SK-MEL-5 (cell line): ENCODE measurements around the gene COQ4. TPM values are rescaled to one million over a fixed set of nuclear protein-coding genes. Genes with fewer than 3 reads are reported as not detected.
"Not testable (repeated sequence)": the region's sequence is repeated elsewhere in the genome, so short reads cannot be mapped to it uniquely, and the experiment has no call there.

Source experiments
- DNase-seq: peaks from one replicate; pipeline ENCODE4 v3.0.0-alpha.2; 2016; ENCODE audit warnings: low read depth, low spot score
- in situ Hi-C: cut with HindIII; loops from 2 replicates; pipeline ENCODE4 v1.10.0; 2016; ENCODE audit warnings: low sequenced_read_pairs, high pct_unique_total_duplicates, low pct_unique_long_range_greater_than_20kb
- polyA plus RNA-seq, 2 experiments: library from polyadenylated mRNA; depleted of rRNA; stranded (reverse); fragments of >200 nt; gene quantifications; 2 replicates each; pipeline ENCODE4 v1.2.3, GENCODE V29; 2015
- total RNA-seq: library from RNA; depleted of rRNA; stranded (reverse); fragments of >200 nt; shearing (Covaris generic); gene quantifications from 2 replicates; pipeline ENCODE4 v1.2.3, GENCODE V29; 2014; rRNA removed

COQ4 gene
- total RNA-seq = 31.5 and 38.6 TPM in 2 replicates
- polyA plus RNA-seq (2015; cell fraction: cytosol; rRNA removed) = 45.2 and 50.8 TPM in 2 replicates
- 127 and 129 TPM in 2 replicates for polyA plus RNA-seq (2015; cell fraction: nucleus; rRNA removed)

DNA sequence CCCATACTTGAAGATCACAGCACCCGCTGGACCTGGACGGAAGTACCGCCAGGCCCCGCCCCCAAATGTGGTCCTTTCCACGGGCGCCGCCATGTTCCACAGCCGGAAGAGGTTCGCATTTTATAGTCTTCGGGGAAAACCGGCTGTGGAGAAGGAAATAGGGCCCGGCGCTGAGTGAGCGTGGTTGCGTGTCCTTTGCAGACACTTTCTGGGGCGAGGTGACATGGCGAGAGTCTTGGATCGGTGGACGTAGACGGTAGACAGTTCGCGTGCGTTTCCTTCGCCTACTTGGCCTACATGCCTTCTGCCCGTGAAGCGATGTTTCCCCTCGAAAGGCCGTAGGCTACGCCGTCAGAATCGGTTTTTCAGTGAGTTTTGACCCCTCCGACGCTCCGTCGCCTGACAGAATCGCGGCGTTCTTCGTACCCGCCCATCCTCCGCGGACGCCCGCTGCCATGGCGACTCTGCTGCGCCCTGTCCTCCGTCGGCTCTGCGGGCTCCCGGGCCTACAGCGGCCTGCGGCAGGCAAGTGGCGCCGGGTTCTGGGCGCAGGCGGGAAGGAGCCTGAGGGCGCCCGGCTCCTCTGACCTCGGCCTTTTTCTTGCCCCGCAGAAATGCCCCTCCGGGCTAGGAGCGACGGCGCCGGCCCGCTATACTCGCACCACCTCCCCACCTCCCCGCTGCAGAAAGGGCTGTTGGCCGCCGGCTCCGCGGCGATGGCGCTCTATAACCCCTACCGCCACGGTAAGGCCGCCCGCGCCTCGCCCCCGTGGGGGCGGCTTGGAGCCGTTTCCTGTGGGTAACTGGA lies at the start of gene COQ4, which contains the start of gene TRUB2:
Gene COQ4 (plus strand): TSS at position 436 of the 808 bp plus-strand sequence. CDS start 20 bp downstream, at position 456.
Gene TRUB2 (minus strand): TSS at position 44 of the 808 bp plus-strand sequence. CDS start 39 bp downstream, at position 5.
- in situ Hi-C loops = no loop called here
- peak; percentile 95 for DNase-seq

DNA sequence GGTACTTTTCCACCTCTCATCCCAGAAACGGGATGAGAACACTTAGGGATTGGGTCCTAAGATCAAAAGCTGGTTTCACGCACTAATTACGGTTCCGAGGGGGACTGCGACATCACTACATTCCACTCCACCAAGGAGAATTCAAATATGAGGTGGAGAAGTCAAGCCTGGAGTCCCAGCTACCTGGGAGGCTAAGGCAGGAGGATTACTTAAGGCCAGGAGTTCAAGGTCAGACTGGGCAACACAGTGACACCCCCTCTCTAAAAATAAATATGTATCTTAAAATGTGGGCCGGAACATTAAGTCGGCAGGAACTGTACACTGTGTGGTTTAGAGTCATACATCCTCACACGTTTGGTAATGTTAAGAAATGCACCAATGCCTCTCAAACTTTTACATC lies 48.4 kb upstream of the COQ4 start:
- no peak for DNase-seq
- in situ Hi-C loops = no loop called here

GRCh38 chr9:128275198-128276007 lies 47.2 kb upstream of the COQ4 start, which contains the start of gene GOLGA2:
TSS of gene GOLGA2 (minus strand) at chr9:128276007. CDS start at chr9:128275976, 31 bp downstream.
- peak; percentile 42 for DNase-seq
- in situ Hi-C loops = no loop called here

- in situ Hi-C loops = no loop called here
These were observed 46.5 kb upstream of the COQ4 start, which contains the start of gene SWI5 for GRCh38 chr9:128276008-128276573. TSS of gene SWI5 (plus strand) at chr9:128276276.

GRCh38 chr9:128276574-128277270 lies 45.9 kb upstream of the COQ4 start:
- peak; percentile 11 for DNase-seq
- in situ Hi-C loops = no loop called here

More at GRCh38 chr9:128276008-128276573, 46.5 kb upstream of the COQ4 start, which contains the start of gene SWI5:
- DNase-seq = peak; percentile 99

DNA sequence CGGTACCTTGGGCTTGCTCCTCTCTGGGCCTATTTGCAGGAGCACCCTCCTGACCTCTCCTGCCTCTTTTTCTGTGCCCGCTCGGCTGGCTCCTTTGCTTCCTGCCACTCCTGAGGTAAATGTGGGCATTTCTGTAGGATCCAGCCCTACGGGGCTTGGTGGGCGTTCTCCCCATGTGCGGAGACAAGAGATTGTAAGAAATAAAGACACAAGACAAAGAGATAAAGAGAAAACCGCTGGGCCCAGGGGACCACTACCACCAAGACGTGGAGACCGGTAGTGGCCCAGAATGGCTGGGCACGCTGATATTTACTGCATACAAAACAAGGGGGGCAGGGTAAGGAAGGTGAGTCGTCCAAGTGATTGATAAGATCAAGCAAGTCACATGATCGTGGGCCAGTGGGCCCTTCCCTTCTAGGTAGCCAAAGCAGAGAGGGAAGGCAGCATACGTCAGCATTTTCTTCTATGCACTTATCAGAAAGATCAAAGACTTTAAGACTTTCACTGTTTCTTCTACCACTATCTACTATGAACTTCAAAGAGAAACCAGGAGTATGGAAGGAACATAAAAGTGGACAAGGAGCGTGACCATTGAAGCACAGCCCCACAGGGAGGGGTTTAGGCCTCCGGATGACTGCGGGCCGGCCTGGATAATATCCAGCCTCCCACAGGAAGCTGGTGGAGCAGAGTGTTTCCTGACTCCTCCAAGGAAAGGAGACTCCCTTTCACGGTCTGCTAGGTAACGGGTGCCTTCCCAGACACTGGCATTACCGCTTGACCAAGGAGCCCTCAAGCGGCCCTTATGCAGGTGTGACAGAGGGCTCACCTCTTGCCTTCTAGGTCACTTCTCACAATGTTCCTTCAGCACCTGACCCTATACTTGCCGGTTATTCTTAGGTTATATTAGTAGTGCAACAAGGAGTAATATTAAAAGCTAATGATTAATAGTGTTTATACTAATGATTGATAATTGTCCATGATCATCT lies 43.3 kb upstream of the COQ4 start:
- DNase-seq, in situ Hi-C loops: not testable (repeated sequence)

DNA sequence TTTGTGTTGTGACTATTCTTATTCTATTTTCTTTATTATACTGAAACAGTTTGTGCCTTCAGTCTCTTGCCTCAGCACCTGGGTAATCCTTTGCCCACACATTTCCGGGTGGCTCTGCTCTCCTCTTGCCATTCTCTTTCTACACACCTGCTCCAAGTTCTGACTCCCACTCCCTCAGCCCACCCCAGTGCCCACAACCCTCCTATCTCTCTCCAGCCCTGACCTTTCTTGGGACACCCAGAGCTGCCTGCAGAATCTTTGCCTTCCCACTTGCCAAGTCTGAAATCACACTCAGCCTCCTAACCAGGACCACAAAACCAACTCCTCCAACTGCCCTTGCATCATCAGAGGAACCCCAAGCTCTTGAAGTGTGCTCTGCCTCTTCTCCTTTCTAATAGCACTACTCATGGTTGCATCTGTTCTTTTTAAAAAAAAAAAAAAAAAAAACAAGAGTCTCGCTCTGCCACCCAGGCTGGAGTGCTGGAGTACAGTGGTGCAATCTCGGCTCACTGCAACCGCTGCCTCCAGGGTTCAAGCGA lies 42.5 kb upstream of the COQ4 start:
- no peak for DNase-seq
- in situ Hi-C loops = no loop called here

DNA sequence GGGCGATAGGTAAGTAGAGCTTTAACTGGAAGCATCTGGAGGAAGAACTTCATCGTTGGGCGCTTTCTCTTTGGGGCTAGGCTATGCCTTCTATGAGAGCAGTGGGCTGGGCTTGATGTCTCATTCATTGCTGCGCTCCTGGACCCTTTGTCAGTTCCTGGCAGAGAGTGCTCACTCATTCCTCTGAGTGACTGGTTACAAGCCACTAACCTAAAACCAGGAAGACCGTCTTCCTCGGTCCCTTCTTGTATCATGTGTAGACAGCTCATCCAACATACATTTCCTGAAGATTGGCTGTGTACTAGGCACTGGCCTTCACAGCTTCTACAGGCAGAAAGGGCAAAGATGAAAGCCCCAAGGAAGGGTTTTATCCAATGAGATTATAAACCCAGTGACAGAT lies 40.1 kb upstream of the COQ4 start:
- DNase-seq = no peak
- in situ Hi-C loops = no loop called here

- in situ Hi-C loops = no loop called here
- no peak for DNase-seq
These were observed 37.4 kb upstream of the COQ4 start for GRCh38 chr9:128285033-128285784.

- no peak for DNase-seq
These were observed 36.2 kb upstream of the COQ4 start for GRCh38 chr9:128286440-128286839.

DNA sequence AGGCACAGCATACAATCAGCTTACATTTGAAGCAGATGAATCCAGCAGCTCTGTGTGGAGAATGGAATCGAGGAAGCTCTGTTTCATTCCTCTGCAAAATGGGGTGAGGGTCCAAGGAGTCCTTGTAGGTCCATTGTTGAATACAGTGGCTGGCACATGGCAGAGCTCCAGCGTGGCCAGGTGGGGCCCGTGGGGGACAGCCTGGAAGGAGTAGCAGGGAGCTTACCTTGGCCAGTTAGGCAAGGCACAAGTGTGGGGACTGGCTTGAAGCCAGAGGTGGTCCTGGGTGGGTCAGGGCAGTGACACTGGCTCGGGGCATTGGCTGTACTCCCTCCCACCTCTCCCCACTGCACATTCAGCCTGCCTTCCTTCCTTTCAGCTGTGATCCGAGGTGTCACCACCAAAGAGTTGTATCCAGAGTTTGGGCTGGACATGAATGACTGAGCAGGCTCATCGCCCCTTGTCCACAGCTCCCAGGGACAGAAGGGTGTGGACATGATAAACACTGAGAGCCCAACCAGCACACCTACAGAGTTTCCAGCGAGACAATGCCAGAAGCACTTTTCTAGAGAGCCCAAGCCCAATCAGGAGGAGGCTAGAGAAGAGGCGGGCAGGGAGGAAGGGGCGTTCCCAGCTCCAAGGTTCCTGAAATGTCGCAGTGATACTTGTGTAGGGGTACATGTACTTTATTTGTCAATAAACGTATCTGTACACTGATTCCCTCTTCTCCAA lies 34.2 kb upstream of the COQ4 start:
- in situ Hi-C loops = no loop called here
- no peak for DNase-seq

More at GRCh38 chr9:128286440-128286839, 36.2 kb upstream of the COQ4 start:
- in situ Hi-C loops = no loop called here

DNA sequence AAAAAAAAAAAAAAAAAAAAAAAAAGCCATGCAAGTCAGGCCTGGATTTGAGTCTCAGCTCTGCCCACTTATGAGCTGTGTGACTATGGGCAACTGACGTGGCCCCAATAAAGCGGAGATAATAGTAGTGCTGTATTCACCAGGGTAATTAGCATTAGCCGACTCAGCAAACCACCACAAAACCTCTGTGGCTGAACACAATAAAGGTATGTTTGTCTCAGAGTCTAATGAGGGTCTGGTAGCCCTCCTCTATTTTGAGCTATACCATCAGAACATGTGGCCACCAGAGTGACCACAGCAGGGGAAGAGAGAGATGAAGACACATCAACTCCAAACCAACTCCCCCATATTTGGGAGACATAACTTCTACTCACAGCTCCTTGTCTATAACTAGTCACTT lies 30.6 kb upstream of the COQ4 start:
- in situ Hi-C loops = no loop called here
- no peak for DNase-seq

DNA sequence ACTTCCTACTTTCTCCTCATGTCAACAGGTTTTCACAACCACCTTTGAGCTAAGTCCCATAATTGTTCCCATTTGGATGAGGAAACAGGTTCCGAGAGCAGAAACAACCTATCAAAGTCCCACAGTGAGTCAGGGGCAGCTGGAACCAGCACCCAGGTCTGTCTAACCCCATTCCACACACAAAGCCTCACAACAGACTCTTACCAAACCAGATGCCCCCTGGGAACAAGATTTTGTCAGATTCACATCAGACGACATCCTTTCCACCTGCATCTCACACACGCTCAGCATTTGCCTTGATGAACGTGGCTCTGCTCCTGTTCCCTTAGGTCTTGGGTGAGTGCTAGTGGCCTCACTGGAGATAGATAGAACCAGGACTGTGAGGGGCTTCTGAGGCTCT lies 29.5 kb upstream of the COQ4 start:
- in situ Hi-C loops = no loop called here
- DNase-seq = no peak

- DNase-seq = no peak
- in situ Hi-C loops = no loop called here
These were observed 28.5 kb upstream of the COQ4 start for GRCh38 chr9:128294142-128294541.
